ENCODE measurements around the gene SEC22C.
"Not testable (repeated sequence)": the region's sequence is repeated elsewhere in the genome, so short reads cannot be mapped to it uniquely, and the experiment has no call there.

SEC22C gene

GRCh38 chr3:42581709-42582473 is at the start of gene SEC22C:
SEC22C (minus strand) TSS chr3:42581967; CDS start chr3:42569046, 12,921 bp downstream.
- peak; percentile 95 for DNase-seq

GRCh38 chr3:42613462-42613861 is 31.7 kb upstream of the SEC22C start:
- peak; percentile 23 for DNase-seq

- DNase-seq = no peak
These were observed 31.2 kb upstream of the SEC22C start for GRCh38 chr3:42612928-42613327.

GRCh38 chr3:42612217-42612616 is 30.4 kb upstream of the SEC22C start:
- DNase-seq = peak; percentile 19

- DNase-seq = peak; percentile 48
These were observed 29.2 kb upstream of the SEC22C start for GRCh38 chr3:42610976-42611375.

GRCh38 chr3:42608581-42608980 is 26.8 kb upstream of the SEC22C start:
- DNase-seq = no peak

- DNase-seq = no peak
These were observed 23.9 kb upstream of the SEC22C start for GRCh38 chr3:42605546-42606173.

GRCh38 chr3:42602961-42603360 is 21.2 kb upstream of the SEC22C start:
- DNase-seq = no peak

- DNase-seq = peak; percentile 34
These were observed 20.3 kb upstream of the SEC22C start for GRCh38 chr3:42601896-42602581.

GRCh38 chr3:42600958-42601675 is 19.4 kb upstream of the SEC22C start:
- DNase-seq = peak; percentile 56

- peak; percentile 99 for DNase-seq
These were observed 18.6 kb upstream of the SEC22C start, which contains the start of gene NKTR for GRCh38 chr3:42600111-42600957. NKTR (plus strand) TSS chr3:42600686; CDS start chr3:42601007, 321 bp downstream.

- DNase-seq = not testable (repeated sequence)
These were observed 15.3 kb upstream of the SEC22C start for GRCh38 chr3:42597098-42597497.

GRCh38 chr3:42595682-42596081 is 13.9 kb upstream of the SEC22C start:
- no peak for DNase-seq

- DNase-seq = no peak
These were observed 11.9 kb upstream of the SEC22C start for GRCh38 chr3:42593635-42594034.

- DNase-seq = no peak
These were observed 10.0 kb upstream of the SEC22C start for GRCh38 chr3:42591811-42592210.

- no peak for DNase-seq
These were observed 9.4 kb upstream of the SEC22C start for GRCh38 chr3:42590989-42591756.

- DNase-seq = no peak
These were observed 7.8 kb upstream of the SEC22C start for GRCh38 chr3:42589382-42590109.

GRCh38 chr3:42588625-42589024 is 6.9 kb upstream of the SEC22C start:
- no peak for DNase-seq

GRCh38 chr3:42582474-42583070 is 805 bp upstream of the SEC22C start:
- no peak for DNase-seq

GRCh38 chr3:42581400-42581708 is 413 bp downstream of the SEC22C start:
- no peak for DNase-seq

Measured in CD4-positive, alpha-beta T cell treated with Interleukin-4 for 4 hours (primary cell).